ENCODE data around the gene DUOX1.

Gene DUOX1

DNA sequence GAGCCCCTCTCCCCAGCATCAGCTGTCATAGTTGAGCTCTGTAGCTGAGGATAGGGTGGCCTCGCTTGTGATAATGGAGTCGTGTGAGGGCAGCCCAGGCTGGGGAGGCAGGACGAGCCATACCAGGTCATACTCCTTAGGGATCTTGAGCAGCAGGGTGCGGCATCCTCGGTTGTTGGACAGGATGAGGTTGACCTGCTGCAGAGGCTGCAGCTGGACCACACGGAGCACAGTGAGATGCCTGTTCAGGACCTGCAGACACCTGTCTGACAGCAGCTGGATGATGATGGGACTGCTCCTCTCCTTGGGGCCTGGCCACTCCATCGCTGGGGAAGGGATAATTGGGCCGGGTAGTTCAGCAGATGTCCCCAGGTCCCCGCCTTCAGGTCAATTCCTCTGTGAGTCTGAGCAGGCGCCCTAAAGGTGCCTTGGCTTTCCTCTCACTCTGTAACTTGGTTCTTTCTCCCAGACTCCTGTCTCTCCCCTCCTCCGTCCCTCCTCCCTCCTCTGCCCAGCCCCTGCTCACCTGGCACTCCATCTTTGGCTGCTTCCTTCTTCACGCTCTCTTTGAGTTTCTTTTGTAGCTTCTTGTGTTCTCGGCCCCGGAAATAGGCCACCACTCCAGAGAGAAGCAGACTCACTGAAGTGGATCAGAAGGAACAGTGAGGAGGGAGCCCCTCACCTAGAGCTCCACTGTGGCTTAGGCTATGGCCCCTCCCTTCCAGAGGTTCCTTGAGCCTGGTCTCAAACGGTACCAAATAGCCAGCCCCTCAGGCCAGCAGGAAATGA lies 23.6 kb upstream of the DUOX1 start:
- no peak for DNase-seq

DNA sequence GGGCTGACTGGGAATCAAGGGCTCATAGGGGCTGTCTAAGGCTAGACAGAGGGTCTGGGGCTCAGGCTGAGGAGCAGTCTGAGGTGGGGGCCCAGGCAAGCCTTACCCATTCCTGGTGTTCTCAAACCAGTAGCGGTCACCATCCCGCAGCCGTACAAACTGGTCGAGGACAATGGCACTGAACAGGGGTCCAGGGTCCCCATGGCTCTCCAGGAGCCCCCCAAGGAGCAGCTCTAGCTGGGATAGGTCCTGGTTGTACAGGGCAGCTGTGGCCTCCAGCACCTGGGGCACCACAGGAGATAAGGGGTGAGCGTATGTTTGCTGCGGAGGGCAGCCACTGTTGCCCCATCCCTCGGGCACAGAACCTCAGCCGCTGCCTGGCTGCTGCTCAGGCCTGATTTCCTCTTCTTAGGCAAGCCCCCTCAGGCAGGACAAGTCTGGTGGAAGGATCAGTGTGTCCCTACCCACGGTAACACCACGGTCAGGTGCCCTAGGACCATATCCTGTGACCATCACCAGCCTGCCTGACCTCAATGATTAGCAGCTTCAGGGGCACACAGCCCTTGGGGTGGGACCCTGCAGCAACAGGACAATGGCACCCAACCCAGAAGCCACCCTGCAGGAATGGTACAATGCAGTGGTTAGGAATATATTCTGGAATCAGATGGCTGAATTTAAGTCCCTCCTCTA lies 21.7 kb upstream of the DUOX1 start:
- no peak for DNase-seq

DNA sequence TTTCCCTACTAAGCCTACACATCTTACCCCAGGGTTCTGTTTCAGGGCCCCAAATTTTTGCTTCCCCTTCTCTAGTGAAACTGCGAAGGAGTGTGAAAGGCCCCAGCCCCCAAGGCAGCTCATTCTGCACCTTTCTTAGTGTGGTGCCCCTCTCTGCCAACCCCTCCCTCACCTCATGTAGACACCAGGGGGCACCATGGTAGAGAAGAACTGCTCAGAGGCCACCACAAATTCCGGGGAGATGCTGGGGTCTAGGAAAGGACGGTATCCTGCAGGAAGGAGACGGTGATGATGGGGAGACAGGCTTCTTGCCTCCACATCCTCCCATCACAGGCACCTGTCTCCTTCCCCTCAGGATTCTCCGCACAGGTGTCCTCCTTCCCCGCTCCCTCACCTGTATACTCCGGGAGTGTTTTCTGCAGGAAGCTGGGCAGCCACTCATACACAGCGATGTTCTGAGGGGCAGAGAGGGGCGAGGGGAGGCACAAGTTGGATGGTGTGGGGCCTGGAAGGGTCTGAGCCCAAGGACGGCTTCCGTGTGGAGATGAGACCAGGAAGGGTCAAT lies 19.5 kb upstream of the DUOX1 start:
- DNase-seq, result no peak

DNA sequence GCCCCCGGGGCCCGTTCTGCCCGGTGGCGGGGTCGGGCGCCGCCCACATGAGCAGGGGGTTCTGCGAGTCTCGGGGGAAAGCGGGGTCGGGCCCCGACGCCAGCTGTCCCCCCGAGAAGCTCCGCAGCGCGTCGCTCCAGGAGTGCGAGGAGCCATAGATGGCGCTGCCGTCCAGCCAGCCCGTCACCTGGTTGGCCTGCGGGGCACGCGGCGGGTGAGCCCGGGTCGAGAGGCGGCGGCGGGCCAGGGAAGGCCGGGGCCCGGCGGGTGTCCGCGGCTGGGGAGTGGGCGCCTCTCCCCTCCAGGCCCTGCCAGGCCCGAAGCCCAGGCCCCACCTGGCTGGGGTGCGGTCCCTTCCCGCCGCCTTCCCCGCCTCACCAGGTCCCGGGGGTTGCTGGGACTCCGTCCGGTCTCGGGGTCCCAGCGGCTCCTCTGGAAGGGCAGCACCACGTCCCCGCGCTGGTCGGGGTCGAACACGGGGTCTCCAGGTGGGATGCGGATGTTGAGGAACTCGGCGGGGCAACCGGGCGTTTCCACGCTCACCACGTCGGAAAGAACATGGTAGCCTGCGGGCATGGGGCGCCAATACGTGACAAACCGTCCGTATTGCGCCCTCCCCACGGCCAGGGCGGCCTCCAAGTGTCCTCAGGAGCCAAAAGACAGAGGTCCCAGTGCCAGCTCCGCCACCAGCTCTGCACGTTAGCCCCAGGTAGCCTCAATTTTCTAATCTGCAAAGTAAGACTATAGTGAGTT lies 18.2 kb upstream of the DUOX1 start:
- DNase-seq, result no peak

DNA sequence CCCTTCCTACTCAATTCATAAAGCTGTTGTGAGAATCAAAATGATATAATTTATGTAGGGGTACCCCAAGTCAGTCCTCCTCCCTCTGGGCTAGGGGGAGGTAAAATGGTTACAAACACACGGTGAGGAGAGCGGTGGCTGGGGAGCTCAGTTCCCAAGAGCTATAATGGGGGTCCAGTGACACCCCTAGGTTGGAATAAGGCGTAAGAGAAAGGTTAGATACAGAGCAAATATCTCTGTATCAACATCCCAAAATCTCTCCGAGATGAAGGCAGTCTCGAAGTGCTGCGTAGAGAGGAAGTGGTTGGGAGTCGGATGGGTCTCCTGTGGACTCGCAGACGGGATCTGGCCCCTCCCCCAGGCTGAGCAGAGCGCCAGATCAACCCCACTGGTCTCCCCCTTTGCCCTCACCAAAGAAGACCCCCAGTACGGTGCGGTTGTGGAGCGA lies 17.6 kb upstream of the DUOX1 start:
- DNase-seq, result no peak

DNA sequence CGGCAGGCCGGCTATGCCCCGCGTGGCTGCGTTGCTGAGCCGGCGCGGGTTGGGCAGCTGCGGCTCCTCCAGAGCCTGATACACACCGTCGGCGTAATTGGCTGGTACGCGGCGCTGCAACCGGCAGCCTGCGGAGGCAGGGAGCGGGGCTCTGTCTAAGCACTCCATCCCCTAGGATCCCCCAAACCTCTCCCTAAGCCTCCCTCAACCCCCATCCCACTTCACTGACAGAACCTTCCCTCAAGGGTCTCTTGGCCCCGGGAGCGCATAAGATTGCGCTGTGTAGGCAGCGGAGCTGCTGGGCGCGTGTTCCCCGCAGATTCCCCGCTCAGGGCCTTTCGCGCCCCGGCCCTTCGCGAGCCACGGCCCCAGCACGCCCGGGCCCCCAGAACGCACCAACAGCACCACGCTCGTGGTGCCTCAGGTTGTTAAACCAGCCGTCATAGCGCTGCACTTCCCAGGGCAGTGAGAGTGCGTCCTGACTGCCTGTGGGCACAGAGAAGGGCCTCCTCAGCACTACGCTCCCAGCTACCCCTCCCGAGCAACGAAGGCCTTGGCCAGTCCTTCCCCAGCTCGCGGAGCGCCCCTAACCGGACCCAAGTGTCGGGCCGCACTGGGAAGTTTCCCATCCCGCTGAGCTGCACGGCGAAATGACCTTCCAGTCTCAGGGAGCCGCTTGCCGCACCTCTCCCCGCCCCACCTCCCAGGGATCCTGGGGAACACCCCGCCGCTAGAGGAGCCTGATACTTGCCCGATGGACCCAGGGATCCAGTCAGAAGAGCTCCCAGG lies 17.0 kb upstream of the DUOX1 start:
- no peak for DNase-seq

DNA sequence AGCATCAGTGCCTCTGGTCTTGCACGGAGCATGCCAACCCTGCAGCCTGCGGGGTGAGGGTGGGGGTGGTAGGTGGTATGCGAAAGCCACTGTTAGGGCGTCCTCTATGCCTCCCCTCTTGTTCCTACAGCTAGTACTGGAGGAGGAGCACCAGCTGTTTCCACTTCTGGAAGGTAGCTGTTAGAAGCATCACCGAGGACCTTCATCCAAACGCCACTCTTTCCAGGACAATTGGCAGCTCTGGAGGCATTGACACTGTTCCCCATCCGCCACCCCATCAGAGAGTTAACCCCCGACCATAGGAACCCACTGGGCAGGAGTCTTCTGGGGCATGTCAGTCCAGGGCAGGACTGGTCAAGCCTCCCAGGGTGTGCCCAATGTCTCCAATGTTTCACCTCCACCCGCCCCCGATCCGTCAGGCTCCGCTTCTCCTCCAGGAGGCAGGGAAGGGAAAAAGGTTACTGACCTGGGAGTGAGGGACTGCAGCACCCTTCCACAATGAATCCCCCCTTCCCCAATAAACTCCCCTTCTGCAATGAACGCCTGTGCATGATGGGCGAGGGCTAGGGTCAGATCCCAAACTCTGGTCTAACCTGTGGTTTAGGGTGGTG lies 16.3 kb upstream of the DUOX1 start:
- DNase-seq, result no peak

DNA sequence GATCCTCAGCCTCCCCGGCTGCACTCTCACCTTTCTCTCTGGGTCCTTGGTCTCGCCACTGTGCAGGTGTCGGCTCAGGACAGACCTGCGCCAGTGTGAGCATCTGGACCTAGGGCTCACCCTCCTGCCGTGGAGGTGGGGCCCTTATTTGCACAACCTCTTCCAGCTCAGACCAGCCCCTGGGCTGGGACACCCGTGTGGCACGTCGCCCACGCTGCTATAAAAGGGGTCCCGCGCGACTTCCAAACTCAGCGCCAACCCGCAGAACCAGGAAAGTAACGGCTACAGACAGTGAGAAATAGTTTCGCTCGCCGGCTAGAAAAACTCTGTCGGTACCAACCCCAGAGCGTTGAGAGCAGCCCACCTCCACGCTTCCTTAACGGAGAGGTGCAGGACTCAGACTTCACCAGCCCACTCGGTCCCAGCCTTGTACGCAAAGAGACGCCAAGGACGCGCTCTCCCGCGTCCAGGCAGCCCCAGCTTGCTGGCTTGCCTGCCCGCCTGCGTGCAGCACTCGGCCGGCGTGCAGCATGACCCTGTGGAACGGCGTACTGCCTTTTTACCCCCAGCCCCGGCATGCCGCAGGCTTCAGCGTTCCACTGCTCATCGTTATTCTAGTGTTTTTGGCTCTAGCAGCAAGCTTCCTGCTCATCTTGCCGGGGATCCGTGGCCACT lies 15.6 kb upstream of the DUOX1 start, which contains the start of the genes DUOX2 and DUOXA2:
TSS of gene DUOX2 (minus strand) at position 97 of the 675 bp plus-strand sequence. CDS start 761 bp downstream, outside the sequence.
TSS of gene DUOXA2 (plus strand) at position 251 of the 675 bp plus-strand sequence. CDS start at position 531, 280 bp downstream.
- DNase-seq, result no peak

DNA sequence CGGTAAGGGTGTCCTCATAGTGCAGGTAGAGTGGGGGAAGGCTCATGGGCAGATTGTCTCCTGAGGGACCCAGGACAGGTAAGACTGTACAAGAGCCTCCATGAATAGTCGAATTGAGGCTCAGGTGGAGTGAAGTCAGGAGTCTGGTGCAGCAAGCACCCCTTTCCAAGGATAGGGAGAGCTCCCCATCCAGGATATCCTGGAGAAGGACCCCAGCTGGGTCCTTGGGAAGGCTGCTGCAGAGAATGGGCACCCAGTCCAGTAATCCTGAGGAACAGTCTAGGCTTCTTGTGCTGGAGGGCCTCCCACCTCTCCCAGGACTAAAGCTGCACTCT lies 15.1 kb upstream of the DUOX1 start:
- no peak for DNase-seq

DNA sequence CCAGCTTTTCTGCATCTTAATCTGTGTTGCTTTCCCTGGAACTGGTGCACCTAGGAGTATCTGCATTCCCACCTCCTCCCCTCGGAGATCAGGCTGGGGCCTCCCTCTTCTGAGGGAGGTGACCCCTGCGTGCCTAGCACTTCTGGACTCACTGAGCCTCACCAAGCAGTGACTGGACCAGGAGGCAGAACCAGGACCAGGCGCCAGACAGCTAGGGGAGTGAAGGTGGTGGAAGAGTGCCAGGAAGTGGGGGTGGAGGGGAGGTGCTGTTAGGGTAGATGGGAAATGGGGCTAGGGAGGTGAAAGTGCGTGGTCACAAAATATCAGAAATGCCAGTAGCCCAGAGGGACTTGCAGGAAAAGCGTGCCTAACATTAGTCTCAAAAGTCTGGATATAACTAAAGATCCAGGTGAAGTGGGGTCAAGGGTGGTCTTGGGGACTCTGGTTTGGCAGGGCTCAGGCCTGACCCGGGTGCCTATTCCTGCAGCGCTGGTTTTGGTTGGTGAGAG lies 14.4 kb upstream of the DUOX1 start:
- no peak for DNase-seq

DNA sequence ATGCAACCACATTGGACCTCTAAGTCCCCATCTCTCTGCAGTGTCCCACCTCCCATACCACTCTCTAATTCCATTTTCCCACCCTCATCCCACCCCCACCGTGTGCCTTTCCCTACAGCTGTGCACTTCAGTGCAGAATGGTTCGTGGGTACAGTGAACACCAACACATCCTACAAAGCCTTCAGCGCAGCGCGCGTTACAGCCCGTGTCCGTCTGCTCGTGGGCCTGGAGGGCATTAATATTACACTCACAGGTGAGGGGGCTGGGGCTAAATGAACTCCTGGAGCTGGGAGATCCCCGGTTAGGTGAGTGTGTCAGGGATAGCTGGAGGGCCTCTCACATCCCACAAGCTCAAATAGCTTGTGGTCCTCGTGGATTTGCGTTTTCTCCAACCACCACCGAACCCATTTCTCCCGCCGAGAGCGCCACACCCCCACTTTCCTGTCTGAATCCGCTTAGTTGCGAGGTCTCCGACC lies 13.8 kb upstream of the DUOX1 start:
- no peak for DNase-seq

DNA sequence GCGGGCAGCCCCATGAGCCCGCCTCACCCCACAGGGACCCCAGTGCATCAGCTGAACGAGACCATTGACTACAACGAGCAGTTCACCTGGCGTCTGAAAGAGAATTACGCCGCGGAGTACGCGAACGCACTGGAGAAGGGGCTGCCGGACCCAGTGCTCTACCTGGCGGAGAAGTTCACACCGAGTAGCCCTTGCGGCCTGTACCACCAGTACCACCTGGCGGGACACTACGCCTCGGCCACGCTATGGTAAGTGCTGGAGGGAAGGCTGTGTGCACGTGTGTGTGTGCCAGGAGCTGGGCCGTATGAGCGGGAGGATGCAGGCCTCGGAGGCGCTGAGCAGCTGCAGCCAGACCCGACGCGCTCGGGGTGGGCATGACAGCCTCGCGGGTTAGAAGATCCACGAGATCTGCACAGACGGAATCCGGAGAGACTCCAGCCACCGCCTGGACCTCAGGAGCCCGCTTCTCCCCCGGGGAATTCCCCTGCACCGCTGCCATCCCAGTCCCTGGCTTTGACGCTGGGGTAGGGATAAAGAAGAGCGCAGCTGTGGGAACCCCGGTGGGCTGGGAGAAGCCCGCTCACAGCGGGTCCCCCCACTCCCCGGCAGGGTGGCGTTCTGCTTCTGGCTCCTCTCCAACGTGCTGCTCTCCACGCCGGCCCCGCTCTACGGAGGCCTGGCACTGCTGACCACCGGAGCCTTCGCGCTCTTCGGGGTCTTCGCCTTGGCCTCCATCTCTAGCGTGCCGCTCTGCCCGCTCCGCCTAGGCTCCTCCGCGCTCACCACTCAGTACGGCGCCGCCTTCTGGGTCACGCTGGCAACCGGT lies 13.1 kb upstream of the DUOX1 start:
- DNase-seq, result no peak

DNA sequence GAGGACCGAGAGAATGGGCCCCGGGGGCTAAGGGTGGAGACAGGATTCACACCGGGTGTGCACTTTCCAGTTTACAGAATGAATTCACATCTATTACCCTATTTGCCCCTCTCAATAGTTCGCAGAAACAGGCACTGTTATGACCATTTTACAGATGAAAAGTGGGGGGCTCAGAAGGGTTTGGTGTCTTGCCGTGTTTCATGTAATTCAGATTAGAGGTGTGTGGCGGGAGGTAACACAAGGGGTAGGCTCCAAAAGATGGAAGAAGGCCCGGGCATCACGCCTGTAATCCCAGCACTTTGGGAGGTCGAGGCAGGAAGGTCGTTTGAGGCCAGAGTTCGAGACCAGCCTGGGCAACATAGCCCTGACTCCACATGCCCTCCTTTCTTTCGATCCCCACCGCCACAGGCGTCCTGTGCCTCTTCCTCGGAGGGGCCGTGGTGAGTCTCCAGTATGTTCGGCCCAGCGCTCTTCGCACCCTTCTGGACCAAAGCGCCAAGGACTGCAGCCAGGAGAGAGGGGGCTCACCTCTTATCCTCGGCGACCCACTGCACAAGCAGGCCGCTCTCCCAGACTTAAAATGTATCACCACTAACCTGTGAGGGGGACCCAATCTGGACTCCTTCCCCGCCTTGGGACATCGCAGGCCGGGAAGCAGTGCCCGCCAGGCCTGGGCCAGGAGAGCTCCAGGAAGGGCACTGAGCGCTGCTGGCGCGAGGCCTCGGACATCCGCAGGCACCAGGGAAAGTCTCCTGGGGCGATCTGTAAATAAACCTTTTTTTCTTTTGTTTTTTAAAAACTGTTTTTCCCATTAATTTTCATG lies 12.3 kb upstream of the DUOX1 start:
- DNase-seq, result no peak

DNA sequence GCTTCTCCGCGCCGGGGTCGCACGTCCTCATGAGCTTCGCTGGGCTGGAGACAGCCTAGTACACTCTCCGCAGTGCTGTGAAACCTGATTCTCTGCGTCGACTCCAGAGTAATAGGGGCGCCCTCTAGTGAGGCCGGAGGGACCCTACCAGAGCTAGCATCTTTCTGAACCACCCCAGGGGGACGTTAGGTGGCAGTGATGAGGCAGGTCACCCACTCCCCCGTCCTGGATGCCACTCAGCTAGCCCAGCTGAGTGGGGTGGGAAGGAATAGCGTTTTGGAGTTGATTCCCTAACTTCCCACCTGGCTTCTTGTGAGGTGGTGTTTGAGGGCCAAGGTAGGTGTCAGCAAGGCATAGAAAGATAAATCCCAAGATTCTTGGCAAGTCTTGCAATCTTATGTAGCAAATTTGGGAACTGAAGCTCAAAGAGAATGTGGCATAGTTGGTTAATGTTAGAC lies 11.6 kb upstream of the DUOX1 start:
- DNase-seq, result peak; percentile 56 to 80 (median 69)

DNA sequence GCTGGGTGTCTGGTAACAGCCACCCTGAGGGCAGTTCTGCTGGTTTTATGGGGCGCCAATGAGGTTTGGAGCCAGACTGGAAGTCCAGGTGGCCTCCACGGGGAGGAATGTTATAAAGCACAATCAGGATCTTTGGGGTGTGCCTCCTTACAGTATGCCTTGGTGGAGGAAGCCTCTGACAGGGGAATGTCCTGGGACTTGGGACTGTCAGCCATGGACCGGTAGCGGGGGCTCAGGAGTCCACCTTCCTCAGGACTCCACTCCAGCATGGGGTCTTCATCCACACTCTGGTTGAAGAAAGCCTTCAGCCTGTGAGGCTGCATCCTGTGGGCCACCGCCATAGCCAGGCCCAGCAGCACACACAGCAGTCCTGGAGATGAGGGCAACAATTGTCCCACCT lies 10.8 kb upstream of the DUOX1 start:
- DNase-seq, result no peak

DNA sequence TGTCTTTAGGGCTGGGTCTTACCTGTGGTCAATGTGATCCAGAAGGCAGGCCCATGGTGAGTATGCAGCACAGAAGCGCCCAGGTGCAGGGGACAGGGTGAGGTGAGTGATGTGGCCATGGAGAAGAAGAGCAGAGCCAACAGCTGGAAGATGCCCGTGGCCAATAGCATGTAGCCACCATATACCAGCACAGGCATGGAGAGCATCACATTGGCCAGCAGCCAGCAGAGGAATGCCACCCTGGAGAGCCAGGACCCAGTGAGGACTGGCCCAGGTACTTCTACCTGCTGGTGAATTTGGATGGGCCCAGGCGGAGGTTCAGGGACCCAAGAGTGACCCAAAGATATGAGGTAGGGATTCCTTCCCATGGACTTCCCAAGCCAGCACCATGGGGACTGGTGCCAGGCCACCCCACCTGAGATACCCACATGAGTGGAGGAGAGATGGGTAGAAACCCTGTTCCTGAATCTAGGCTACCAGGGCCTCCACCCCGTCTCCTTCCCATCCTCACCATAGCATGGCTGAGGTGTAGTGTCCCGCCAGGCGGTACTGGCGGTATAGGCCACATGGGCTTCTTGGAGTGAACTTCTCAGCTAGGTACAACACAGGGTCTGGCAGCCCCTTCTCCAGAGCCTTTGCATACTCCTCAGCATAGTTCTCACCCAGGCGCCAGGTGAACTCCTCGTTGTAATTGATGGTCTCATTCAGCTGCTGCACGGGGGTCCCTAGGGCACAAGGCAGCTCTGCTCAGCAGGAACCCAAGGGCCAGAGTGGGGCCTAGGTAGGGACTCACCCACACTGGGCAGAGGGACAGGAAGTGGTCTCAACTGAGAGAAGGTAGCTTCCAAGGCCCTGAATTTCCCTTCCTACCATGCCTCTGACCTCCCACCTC lies 9.5 kb upstream of the DUOX1 start:
- DNase-seq, result no peak

DNA sequence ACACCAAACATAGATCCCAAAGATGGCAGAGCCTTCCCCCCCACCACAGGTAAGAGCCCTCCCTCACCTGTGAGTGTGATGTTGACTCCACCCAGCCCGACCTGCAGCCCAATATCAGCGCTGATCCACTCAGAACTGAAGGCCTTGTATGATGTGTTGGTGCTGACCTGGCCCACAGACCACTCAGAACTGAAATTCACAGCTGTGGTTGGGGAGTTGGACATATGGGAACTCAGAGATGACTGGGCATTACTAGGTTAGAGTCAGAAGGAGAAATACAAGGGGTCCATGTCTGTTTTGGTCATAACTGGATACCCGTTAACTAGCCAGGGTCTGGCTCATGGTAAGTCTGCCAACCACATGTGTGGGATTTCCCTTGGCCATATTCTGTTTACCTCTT lies 8.8 kb upstream of the DUOX1 start:
- no peak for DNase-seq
